Vagina (tissue), 2 donors: Measurements from ENCODE around the gene ELOVL5. TPM values are rescaled to one million over a fixed set of nuclear protein-coding genes. Genes with fewer than 3 reads are reported as not detected.

Experiments used
- DNase-seq, 2 donors: peaks; one replicate each; pipeline ENCODE4 v3.0.0-alpha.2; 2017; ENCODE audit errors: extremely low spot score in 2 of 2
- H3K27ac ChIP-seq: fragments of 200-600 bp; sonication (generic); one replicate; pipeline ENCODE4 v1.5.1; 2019
- H3K27me3 ChIP-seq: fragments of 200-600 bp; sonication (generic); one replicate; pipeline ENCODE4 v1.5.1; 2019
- H3K36me3 ChIP-seq, 2 donors: fragments of 200-600 bp; sonication (generic); one replicate each; pipeline ENCODE4 v1.5.1; 2017 to 2019
- H3K4me1 ChIP-seq: fragments of 200-600 bp; sonication (generic); one replicate; pipeline ENCODE4 v1.5.1; 2019
- H3K4me3 ChIP-seq, 2 donors: fragments of 200-600 bp; sonication (generic); 1 replicate in 1 of 2; 2 replicates in 1 of 2; pipeline ENCODE4 v1.5.1; 2016 to 2019
- H3K9me3 ChIP-seq: fragments of 200-600 bp; sonication (generic); one replicate; pipeline ENCODE4 v1.5.1; 2019
- CTCF ChIP-seq, 3 experiments: fragments of 450-650 bp in 2 of 3; fragments of 200-600 bp in 1 of 3; sonication (generic) in 1 of 3; IDR thresholded peaks; one replicate each; pipeline ENCODE4 v1.5.1; 2017 to 2019; ENCODE audit warnings: antibody characterized with exemption in 3 of 3, mild to moderate bottlenecking in 2 of 3, moderate library complexity in 2 of 3
- POLR2A ChIP-seq, 2 donors: fragments of 450-650 bp; IDR thresholded peaks; one replicate each; pipeline ENCODE4 v1.6.1; 2017; ENCODE audit warnings: antibody characterized with exemption in 2 of 2, mild to moderate bottlenecking in 2 of 2, moderate library complexity in 2 of 2
- POLR2AphosphoS5 ChIP-seq, 2 donors: sonication (generic); formaldehyde crosslinking; IDR thresholded peaks; one replicate each; pipeline ENCODE4 v1.9.0; 2017; ENCODE audit warnings: antibody characterized with exemption in 2 of 2, mild to moderate bottlenecking in 2 of 2, low read depth in 1 of 2; ENCODE audit not compliant: insufficient read depth in 1 of 2
- intact Hi-C: fragments of 100-400 bp; cut with DNase I; formaldehyde crosslinking; loops from one replicate; pipeline ENCODE4 v1.15.1; 2023
- total RNA-seq: library from RNA; depleted of rRNA; stranded (reverse); fragments of >200 nt; gene quantifications from one replicate; pipeline ENCODE4 v1.2.3, GENCODE V29; 2016

ELOVL5 gene
- total RNA-seq, 1 donor from 2014 or later = 42.5 TPM

DNA sequence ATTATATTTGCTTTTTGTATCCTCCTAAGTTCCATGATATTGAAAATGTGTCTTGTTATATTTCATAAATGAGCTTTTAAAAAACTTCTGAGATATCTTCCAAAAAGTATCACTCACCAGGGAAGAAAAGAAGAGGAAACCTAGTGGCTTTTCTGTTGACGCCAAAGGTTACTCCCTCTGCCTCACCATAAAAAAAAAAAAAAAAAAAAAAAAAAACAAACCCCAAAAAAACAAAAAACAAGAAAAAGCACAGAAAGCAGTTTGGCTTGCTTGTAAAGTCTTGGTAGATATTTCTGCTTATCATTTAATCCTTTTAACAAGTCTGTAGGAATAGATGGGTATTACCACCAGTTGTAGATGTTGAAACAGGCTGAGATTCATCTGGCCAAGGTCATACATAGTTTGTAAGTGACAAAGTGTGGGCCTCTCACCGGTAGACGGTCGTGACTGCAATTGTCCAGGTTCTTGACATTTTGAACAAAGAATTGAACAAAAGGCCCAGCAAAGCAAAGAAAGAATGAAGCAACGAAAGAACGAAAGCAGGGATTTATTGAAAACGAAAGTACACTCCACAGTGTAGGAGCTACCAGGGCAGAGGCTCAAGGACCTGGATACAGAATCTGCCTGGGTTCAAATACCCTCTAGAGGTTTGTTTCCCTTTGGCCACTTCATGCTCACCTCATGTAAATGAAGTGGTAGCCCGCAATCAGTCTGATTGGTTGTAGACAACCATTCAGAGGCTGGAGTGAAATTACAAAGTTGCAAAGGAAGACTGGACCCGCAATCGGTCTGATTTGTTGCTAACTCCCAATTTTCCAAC is 11.6 kb upstream of the ELOVL5 start:
- Histone ChIP-seq H3K27me3 (no peaks in the 10 kb centered on the region), H3K27ac (peak overlapping the region; percentile 96), H3K36me3 (no peaks in the 10 kb centered on the region), H3K4me3 (peak overlapping the region; percentile 54 to 61), H3K4me1 (peaks cover 10% of the 10 kb centered on the region), H3K9me3 (no peaks in the 10 kb centered on the region)
- intact Hi-C loops = no loop called here
- no peak for TF ChIP-seq CTCF (IDR thresholded peaks at IDR 0.05)
- no peak for TF ChIP-seq POLR2AphosphoS5 (IDR thresholded peaks at IDR 0.05; ENCODE audit: insufficient read depth in 1 of 2, low read depth in 1 of 2)
- no peak for TF ChIP-seq POLR2A (IDR thresholded peaks at IDR 0.05)
- no peak for DNase-seq

- no peaks in the 10 kb centered on the region for H3K9me3 ChIP-seq
- H3K27ac ChIP-seq = peak overlapping the region; percentile 96
- DNase-seq = no peak
- intact Hi-C loops = no loop called here
- no peaks in the 10 kb centered on the region for H3K27me3 ChIP-seq
- H3K4me3 ChIP-seq = peak overlapping the region; percentile 54 to 61
- H3K36me3 ChIP-seq = no peaks in the 10 kb centered on the region
- TF ChIP-seq POLR2AphosphoS5 (IDR thresholded peaks at IDR 0.05; ENCODE audit: insufficient read depth in 1 of 2, low read depth in 1 of 2) (no peak), CTCF (IDR thresholded peaks at IDR 0.05) (no peak), POLR2A (IDR thresholded peaks at IDR 0.05) (no peak)
- peaks cover 10% of the 10 kb centered on the region for H3K4me1 ChIP-seq
These were observed 11.0 kb upstream of the ELOVL5 start for GRCh38 chr6:53359843-53360092.

- intact Hi-C loops = no loop called here
These were observed 10.5 kb upstream of the ELOVL5 start for GRCh38 chr6:53359095-53359842.

GRCh38 chr6:53358440-53359094 is 9.8 kb upstream of the ELOVL5 start:
- TF ChIP-seq CTCF (IDR thresholded peaks at IDR 0.05) = no peak
- TF ChIP-seq POLR2A (IDR thresholded peaks at IDR 0.05) = no peak
- no peak for TF ChIP-seq POLR2AphosphoS5 (IDR thresholded peaks at IDR 0.05; ENCODE audit: insufficient read depth in 1 of 2, low read depth in 1 of 2)
- no peak for DNase-seq
- H3K27ac ChIP-seq = peak overlapping the region; percentile 96
- intact Hi-C loops = no loop called here
- no peaks in the 10 kb centered on the region for H3K36me3 ChIP-seq
- H3K4me3 ChIP-seq = peak overlapping the region; percentile 54 to 61
- H3K9me3 ChIP-seq = no peaks in the 10 kb centered on the region
- H3K4me1 ChIP-seq = peaks cover 10% of the 10 kb centered on the region
- no peaks in the 10 kb centered on the region for H3K27me3 ChIP-seq

More at GRCh38 chr6:53359095-53359842, 10.5 kb upstream of the ELOVL5 start:
- Histone ChIP-seq H3K4me1 (peaks cover 10% of the 10 kb centered on the region), H3K27me3 (no peaks in the 10 kb centered on the region), H3K27ac (peak overlapping the region; percentile 96), H3K9me3 (no peaks in the 10 kb centered on the region), H3K36me3 (no peaks in the 10 kb centered on the region), H3K4me3 (peak overlapping the region; percentile 54 to 61)
- TF ChIP-seq POLR2AphosphoS5 (IDR thresholded peaks at IDR 0.05; ENCODE audit: insufficient read depth in 1 of 2, low read depth in 1 of 2) (peak; percentile 19 to 97), POLR2A (IDR thresholded peaks at IDR 0.05) (peak; percentile 62 to 72), CTCF (IDR thresholded peaks at IDR 0.05) (no peak)
- peak in 1 of 2 donors; percentile 97 for DNase-seq
